Myocyte (in vitro differentiated cells): ENCODE measurements around the gene DAZAP2. TPM values are rescaled to one million over a fixed set of nuclear protein-coding genes. Genes with fewer than 3 reads are reported as not detected.
"Not testable (repeated sequence)": the region's sequence is repeated elsewhere in the genome, so short reads cannot be mapped to it uniquely, and the experiment has no call there.

Experiments
- DNase-seq: peaks from one replicate; pipeline ENCODE4 v3.0.0-alpha.2; 2012; ENCODE audit warnings: low read depth
- total RNA-seq: library from RNA; depleted of rRNA; stranded (reverse); fragments of >200 nt; gene quantifications from 2 replicates; pipeline ENCODE4 v1.2.3, GENCODE V29; 2014

DAZAP2 gene
- total RNA-seq, 1 donor from 2014 or later, result 178 TPM

DNA sequence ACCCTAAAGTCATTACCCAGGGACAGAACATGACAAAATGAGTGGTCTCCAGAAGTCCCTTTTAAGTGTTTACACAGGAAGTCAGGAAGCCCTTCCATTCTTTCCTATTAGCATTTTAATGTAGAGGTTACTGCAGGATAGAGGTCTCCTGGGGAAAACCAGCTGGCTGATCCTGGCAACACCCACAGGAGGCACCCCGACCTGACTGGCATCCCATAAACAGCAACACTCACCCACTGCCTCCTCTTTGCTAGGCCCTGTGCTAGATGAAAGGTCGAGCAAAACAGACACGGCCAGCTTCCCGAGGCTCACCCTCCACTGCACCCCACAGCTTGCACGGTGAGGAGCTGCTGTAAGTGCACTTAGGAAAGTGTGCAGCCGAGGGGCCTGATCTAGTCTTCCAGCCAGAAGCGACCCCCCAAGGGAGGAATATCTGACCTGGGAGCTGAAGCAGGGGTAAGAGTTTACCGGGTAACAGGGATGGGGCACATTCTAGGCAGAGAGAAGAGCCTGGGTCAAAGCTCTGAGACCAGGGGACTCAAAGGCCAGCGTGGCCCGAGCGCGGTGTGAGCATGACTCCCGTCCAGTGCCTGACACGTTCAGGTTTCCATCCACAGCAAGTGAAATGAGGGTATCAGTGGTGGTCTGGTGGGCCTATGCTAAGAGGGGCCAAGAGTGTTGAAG, 9.0 kb downstream of the DAZAP2 start:
- no peak for DNase-seq

DNA sequence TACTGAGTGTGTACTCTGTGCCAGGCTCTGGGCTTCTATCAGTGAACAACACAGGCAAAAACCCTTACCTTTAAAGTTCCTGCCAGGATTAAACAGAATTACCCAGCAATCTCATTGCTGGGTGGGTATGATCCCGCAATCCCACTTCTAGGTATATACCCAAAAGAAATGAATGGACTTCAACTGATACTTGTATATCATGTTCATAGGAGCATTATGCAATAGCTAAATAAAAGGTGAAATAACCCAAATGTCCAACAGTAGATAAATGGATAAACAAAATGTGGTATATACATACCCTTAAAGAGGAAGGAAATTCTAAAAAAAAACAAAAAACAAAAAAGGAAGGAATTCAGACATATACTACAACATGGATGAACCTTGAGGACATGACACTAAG, 14.7 kb downstream of the DAZAP2 start:
- no peak for DNase-seq

DNA sequence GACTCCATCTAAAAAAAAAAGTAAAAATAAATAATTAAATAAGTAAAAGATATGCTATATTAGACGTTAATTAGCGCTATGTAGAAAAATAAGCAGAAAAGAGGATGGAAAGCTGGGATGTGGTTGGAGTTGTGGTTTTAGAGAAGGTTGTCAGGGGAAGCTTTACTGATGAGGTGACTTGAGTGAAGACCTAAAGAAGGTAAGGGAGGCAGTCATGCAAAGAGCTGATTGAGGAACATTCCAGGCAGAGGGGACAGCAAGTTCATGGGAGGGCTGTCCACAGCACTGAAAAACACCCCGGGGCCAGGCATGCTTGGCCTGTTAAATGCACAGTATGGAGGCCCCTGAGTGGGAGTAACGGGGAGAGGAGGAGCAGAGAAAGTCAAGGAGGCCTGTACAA, 15.9 kb downstream of the DAZAP2 start:
- DNase-seq, result no peak

DNA sequence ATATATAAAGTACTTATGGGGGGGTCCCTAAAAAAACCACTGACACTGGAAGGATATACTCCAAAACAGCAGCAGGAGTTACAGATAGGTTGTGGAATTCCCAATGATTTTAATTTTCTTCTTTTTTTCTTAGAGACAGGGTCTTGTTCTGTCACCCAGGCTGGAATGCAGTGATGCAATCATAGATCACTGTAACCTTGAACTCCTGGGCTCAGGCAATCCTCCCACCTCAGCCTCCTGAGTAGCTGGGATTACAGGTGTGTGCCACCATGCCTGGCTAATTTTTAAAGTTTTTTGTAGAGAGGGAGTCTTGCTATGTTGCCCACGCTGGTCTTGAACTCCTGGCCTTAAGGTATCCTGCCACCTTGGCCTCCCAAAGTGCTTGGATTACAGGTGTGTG, 21.0 kb downstream of the DAZAP2 start:
- not testable (repeated sequence) for DNase-seq

DNA sequence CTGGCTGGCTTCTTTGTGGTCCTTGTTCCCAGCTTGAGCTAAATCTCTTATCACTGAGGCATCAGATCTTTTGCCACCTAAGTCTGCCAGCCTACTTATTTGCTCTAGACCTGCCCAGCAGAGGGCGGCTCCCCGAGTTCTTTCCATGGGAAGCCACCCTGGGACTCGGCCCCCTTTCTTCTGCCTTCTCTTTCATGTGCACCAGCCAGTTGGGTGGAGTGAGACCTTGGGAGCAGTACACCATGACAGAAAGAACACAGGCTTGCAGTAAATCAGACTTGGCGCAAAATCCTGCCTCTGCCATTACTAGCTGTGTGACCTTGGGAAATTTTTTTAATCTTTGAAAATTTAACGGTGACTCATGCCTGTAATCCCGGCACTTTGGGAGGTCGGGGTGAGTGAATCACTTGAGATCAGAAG, 24.1 kb downstream of the DAZAP2 start:
- peak; percentile 50 for DNase-seq

DNA sequence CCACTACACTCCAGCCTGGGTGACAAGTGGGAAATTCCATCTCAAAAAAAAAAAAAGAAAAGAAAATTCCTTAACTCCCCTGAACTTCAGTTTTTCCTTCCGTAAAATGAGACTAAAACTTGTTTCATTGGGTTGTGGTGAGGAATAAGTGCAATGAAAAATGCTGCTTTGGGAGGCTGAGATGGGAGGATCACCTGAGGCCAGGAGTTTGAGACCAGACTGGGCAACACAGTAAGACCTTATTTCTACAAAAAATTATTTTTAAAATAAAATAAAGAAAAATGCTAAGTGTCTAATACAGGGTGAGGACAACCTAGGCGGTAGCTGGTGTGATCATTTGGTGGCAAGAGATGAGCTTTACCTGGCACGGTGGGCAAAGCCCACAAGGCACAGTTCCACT, 24.7 kb downstream of the DAZAP2 start:
- DNase-seq, result no peak

DNA sequence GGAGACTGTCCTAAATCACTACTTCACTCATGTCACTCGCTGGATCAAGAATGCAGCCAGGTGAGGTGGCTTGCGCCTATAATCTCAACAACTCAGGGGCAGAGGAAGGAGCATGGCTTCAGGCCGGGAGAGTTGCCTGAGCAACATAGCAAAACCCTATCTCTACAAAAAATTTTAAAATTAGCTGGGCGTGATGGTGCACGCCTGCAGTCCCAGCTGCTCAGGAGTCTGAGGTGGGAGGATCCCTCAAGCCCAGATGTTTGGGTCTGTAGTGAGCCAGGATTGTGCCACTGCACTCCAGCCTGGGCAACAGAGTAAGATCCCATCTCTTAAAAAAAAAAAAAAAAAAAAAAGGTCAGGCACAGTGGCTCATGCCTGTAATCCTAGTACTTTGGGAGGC, 25.7 kb downstream of the DAZAP2 start:
- DNase-seq, result no peak

DNA sequence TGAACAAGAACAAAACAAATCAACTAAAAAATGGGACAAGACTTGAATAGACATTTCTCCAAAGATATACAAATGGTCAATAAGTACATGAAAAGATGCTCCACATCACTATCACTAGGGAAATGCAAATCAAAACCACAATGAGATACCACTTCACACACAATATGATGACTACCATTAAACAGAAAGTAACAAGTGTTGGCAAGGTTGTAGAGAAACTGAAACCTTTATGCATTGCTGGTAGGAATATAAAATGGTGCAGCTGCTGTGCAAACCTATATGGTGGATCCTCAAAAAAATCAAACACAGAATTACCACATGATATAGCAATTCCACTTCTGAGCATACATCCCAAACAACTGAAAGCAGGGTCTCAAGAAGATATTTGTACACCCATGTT, 26.4 kb downstream of the DAZAP2 start:
- DNase-seq, result no peak

DNA sequence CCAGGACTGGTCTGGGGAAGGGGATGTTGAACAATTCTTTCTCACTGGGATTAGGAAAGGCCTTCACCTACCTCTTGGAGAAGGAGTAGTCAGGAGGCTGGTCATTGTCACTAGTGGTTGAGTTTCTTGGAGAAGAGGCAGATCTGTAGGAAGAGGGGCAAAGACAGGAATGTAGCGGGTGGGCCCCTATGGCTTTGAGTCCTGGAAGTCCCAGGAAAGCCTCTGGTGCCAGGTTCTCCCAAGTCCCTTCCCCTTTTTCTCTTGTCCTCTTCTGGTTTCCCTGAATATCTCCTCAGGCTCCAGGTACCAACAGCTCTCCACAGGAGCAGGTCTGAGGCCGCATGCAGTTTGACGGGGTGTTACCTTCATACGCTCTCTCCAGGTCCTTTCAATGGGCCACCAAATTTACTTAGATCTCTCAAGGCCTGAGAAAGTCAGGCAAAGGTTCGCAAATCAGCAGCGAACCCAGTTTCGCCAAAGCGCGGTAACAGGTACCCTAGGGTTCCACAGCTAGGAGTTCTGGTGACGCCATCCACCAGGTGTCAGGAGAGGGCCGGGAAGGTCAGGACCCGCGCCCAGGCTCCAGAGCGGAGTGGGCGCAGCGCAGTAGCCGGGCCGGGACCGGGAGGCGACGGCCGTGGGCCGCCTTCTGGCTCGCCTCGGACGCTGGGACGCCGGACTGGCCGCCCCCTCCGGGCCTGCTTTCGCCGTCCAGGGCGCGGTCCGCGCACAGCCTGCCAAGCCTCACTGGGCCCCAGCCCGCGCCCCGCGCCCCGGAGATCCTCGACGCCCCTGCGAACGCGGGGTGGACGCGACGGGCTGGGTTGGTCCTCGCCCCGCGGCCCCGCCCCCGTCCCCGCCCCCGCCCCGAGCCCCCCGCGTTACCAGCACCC, 30.8 kb downstream of the DAZAP2 start:
- DNase-seq, result peak; percentile 55

DNA sequence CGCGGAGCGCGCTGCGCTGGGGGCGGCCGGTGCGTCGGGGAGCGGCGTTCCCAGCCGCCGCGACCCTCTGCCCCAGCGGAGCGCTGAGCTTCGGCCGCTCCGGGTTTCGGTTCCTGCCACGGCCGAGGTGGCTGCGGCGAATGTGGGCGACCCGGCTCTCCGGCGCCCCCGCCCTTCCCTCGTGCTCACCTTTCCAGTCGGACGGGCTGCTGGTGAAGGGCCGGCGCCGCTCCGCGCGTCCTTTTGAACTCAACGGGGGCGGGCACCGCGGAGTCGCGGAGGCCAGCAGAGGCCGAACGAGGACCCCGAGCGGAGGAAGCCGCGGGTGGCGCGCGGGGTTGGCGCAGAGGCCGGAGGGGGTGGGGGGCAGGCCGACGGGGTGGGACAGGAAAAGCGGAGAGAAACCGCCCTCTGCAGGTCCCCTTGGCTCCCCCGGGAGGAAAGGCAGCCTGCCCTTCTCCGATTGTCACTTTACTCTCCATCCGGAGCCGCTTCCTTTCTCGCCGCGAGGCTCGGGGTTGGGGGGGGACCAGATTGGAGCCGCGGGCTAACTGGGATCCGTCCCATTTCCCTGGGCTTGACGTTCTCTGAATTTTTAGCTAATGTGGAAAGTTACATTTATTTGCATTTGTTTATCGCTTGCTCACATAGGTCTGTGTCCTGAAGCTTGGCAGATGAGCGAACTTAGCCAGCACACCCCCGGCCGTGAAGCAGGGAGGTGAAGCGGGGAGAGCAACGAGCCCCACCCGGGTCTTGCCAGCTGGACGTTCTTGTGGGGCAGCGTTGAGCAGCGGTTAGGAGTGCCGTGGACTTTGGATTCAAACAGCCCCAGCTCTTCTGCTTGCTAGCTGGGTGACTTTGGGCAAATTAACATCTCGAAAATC, 31.7 kb downstream of the DAZAP2 start, which contains the start of gene SMAGP:
SMAGP (minus strand) TSS at position 349 of the 884 bp plus-strand sequence. CDS start 1,137 bp downstream, outside the sequence.
- peak; percentile 63 for DNase-seq

DNA sequence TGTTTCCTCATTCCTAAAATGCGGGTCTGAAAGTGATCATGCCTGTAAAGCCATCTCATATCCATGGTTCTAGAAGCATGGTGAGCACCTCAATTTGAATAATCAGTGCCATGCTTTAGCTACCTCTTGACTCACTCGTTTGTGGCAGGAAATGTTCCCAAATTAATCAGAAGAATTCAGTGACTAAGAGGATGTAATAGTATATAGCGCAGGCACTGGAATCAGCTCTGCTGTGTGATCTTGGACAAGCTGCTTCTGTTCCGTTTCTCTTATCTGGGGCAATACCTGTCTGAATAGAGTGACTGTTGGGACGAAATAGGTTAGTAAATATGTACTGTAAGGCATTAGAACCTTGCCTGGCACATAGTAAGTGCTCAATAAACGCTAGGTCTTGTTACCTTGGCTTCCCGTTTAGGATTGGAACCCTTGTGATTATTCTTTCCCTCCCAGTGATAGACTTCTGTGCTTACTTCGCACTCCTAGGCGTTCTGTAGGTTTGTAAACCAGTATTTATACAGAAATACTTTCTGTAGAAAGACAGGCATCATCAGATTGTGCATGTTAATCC, 32.4 kb downstream of the DAZAP2 start:
- DNase-seq, result peak; percentile 71

DNA sequence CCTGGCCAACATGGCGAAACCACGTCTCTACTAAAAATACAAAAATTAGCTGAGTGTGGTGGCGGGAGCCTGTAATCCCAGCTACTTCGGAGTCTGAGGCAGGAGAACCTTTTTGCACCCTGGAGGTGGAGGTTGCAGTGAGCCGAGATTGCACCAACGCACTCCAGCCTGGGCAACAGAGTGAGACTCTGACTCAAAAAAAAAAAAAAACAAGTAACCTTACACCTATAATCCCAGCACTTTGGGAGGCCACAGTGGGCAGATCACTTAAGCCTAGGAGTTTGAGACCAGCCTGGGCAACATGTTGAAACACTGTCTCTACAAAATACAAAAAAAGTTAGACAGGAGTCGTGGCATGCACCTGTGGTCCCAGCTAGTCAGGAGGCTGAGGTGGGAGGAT, 34.2 kb downstream of the DAZAP2 start:
- not testable (repeated sequence) for DNase-seq

DNA sequence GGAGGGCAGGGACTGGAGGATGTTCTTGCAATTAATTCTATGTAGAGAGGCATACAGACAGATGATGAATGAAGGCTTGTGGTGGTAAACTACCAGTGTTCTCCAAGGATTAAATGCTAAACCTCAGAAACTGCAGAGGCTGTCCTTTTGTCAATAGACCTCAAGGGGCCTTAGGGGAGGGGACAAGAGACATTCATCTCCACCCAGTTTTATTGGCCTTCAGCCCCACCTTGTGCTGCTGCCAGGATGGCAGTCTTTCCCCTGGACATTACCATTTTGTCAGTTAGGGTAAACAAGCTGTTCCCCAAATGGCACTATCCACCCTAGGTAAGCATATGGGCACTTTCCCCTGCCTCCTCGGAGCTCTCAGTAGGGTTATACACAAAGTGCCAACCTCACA, 36.5 kb downstream of the DAZAP2 start:
- DNase-seq, result no peak

DNA sequence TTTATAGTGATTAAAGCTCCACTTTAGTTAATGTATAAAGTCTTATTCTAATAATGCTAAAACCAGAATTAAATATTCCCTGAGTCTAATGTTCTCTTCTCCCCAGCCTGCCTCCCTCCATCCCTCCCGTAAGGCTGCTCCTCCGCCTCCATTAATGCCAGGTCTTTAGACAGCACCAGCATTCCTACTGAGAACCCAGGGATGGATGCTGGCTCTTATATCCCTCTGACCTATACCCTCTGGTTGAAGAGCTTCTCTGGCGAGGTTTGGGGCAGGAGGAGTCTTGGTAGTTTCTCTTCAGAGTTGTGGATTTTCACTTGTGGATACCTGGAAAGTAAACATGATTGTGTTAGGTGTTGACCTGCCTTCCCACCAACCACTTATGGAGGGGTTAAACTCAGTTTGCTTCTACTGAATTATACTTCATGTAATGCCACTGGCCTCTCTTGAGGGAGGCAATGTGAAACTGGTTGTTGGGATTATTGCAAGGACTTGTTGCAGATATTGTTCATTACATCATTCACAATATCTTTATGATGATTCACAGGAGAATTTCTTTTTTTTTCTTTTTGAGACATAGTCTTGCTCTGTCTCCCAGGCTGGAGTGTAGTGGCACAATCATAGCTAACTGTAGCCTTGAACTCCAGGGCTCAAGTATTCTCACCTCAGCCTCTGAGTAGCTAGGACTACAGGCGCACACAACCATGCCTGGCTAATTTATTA, 42.7 kb downstream of the DAZAP2 start:
- DNase-seq, result peak; percentile 5

DNA sequence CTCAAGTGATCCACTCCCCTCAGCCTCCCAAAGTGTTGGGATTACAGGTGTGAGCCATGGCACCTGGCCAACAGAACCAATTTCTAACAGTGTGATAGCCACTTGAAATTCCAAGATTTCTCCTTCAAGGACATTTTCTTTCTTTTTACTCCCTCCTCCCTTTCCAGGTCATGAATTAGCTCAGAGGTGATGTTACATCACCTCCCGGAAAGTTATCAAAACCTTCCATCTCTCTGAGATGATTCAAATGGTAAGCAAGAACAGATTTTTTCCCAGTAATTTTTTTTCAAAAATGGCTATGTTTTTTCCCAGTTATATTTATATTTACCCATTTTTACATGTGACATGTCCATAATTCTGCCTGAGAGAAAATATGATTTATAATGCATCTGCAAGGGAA, 47.2 kb downstream of the DAZAP2 start:
- DNase-seq, result no peak

DNA sequence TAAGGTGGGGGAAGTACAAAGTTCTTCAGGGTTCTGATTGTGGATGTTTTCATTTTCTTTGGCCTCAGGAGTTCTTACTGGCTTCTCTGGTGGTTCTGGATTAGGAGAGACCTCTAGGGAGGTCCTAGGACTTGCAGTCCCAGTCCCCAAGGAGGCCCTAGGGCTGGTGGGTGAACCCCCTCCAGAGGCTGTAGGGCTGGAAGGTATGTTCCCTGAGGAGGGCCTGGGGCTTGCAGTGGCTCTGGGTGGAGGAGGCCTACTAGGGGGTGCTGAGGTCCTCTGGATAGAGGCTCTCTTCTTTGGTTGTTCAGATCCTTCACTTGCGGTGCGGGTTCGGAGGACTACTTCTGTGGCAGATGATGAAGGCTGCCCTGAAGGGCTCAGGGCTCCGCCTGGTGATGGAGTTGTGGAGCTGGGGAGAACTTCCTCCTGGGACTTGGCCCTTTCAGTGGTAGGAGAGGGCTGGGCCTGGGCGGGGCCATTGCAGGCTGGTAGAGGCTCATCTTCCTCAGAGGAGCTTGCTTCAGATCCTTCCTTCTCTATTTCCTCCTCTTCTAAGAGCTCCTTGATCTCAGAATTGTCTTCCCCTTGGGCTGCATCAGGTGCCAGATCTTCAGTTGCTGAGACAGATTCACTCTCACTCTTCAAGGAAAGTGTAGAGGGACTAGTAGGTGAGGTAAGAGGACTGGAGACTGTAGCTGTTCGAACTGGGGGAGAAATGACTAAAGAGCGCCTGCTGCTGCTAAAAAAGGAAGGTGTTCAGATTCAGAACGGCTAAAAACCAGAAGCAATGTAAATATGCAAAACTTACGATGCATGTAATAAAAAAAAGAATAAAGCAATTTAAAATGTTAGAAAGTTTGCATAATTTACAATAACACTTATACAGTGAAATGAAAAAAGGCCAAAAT, 53.2 kb downstream of the DAZAP2 start:
- not testable (repeated sequence) for DNase-seq
